ENCODE results near the gene GJB5.

Gene GJB5

GRCh38 chr1:34758751-34759150, 3.9 kb downstream of the GJB5 start:
- Histone ChIP-seq H3K27me3 (ENCODE audit: low read length) (no peaks in the 10 kb centered on the region), H3K4me2 (ENCODE audit: low read depth, low read length, poor library complexity, severe bottlenecking) (no peak overlapping the region), H3K36me3 (ENCODE audit: low read length) (no peaks in the 10 kb centered on the region), H3K4me3 (ENCODE audit: insufficient read depth, low read length, poor library complexity, severe bottlenecking) (no peak overlapping the region), H3K27ac (ENCODE audit: low read depth, low read length) (no peak overlapping the region), H3K9me3 (ENCODE audit: insufficient read depth, low read length) (no peaks in the 10 kb centered on the region), H3K9me2 (replicated peaks; ENCODE audit: insufficient read depth, low read length) (no peaks in the 10 kb centered on the region), H4K20me1 (ENCODE audit: low read depth, low read length) (no peaks in the 10 kb centered on the region), H3F3A (ENCODE audit: insufficient read depth) (no peaks in the 10 kb centered on the region), H3K79me2 (ENCODE audit: insufficient read depth, low read length) (no peaks in the 10 kb centered on the region), H3K9ac (ENCODE audit: low read length) (no peak overlapping the region), H2AFZ (ENCODE audit: low read depth, low read length, severe bottlenecking) (no peak overlapping the region)
- TF ChIP-seq CTCF (IDR thresholded peaks at IDR 0.05; ENCODE audit: insufficient read depth, low read length, poor library complexity, severe bottlenecking) (no peak), EZH2phosphoT487 (conservative IDR thresholded peaks at IDR 0.05; ENCODE audit: low read length) (no peak)

- no peaks in the 10 kb centered on the region for H3K9me3 ChIP-seq (ENCODE audit: insufficient read depth, low read length)
- H3K9ac ChIP-seq (ENCODE audit: low read length) = no peak within 1 kb of the TSS
- H3K27me3 ChIP-seq (ENCODE audit: low read length) = no peaks in the 10 kb centered on the region
- no peaks in the 10 kb centered on the region for H3F3A ChIP-seq (ENCODE audit: insufficient read depth)
- H2AFZ ChIP-seq (ENCODE audit: low read depth, low read length, severe bottlenecking) = no peak within 1 kb of the TSS
- no peak within 1 kb of the TSS for H3K4me2 ChIP-seq (ENCODE audit: low read depth, low read length, poor library complexity, severe bottlenecking)
- no peaks in the 10 kb centered on the region for H3K36me3 ChIP-seq (ENCODE audit: low read length)
- TF ChIP-seq CTCF (IDR thresholded peaks at IDR 0.05; ENCODE audit: insufficient read depth, low read length, poor library complexity, severe bottlenecking) = no peak
- no peak within 1 kb of the TSS for H3K27ac ChIP-seq (ENCODE audit: low read depth, low read length)
- H3K4me3 ChIP-seq (ENCODE audit: insufficient read depth, low read length, poor library complexity, severe bottlenecking) = no peak within 1 kb of the TSS
- no peaks in the 10 kb centered on the region for H3K79me2 ChIP-seq (ENCODE audit: insufficient read depth, low read length)
- no peaks in the 10 kb centered on the region for H3K9me2 ChIP-seq (replicated peaks; ENCODE audit: insufficient read depth, low read length)
- no peaks in the 10 kb centered on the region for H4K20me1 ChIP-seq (ENCODE audit: low read depth, low read length)
These were observed 4.9 kb downstream of the GJB5 start, which contains the start of gene GJB4 for GRCh38 chr1:34759503-34760357. Gene GJB4, plus strand, starts transcription at chr1:34759740. Its CDS starts 1,515 bp downstream, at chr1:34761255.

DNA sequence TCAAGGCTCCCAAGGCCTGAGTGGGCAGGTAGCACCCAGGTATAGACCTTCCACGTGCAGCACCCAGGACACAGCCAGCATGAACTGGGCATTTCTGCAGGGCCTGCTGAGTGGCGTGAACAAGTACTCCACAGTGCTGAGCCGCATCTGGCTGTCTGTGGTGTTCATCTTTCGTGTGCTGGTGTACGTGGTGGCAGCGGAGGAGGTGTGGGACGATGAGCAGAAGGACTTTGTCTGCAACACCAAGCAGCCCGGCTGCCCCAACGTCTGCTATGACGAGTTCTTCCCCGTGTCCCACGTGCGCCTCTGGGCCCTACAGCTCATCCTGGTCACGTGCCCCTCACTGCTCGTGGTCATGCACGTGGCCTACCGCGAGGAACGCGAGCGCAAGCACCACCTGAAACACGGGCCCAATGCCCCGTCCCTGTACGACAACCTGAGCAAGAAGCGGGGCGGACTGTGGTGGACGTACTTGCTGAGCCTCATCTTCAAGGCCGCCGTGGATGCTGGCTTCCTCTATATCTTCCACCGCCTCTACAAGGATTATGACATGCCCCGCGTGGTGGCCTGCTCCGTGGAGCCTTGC, 6.4 kb downstream of the GJB5 start:
- Histone ChIP-seq H3K9me2 (replicated peaks; ENCODE audit: insufficient read depth, low read length) (no peaks in the 10 kb centered on the region), H3K9ac (ENCODE audit: low read length) (no peak overlapping the region), H3K4me3 (ENCODE audit: insufficient read depth, low read length, poor library complexity, severe bottlenecking) (no peak overlapping the region), H3K4me2 (ENCODE audit: low read depth, low read length, poor library complexity, severe bottlenecking) (no peak overlapping the region), H4K20me1 (ENCODE audit: low read depth, low read length) (no peaks in the 10 kb centered on the region), H3K79me2 (ENCODE audit: insufficient read depth, low read length) (no peaks in the 10 kb centered on the region), H3K27me3 (ENCODE audit: low read length) (no peaks in the 10 kb centered on the region), H3K27ac (ENCODE audit: low read depth, low read length) (no peak overlapping the region), H2AFZ (ENCODE audit: low read depth, low read length, severe bottlenecking) (no peak overlapping the region), H3K9me3 (ENCODE audit: insufficient read depth, low read length) (no peaks in the 10 kb centered on the region), H3F3A (ENCODE audit: insufficient read depth) (no peaks in the 10 kb centered on the region), H3K36me3 (ENCODE audit: low read length) (no peaks in the 10 kb centered on the region)
- no peak for TF ChIP-seq CTCF (IDR thresholded peaks at IDR 0.05; ENCODE audit: insufficient read depth, low read length, poor library complexity, severe bottlenecking)
- no peak for TF ChIP-seq EZH2phosphoT487 (conservative IDR thresholded peaks at IDR 0.05; ENCODE audit: low read length)
